Measurements from ENCODE around the gene MBD4. TPM values are rescaled to one million over a fixed set of nuclear protein-coding genes. Genes with fewer than 3 reads are reported as not detected.

Gene MBD4
- total RNA-seq, 1 experiment from 2014 or later = 40.1 TPM

- Histone ChIP-seq H3K9me3 (ENCODE audit: control insufficient read depth, low read depth, low read length) (no peaks in the 10 kb centered on the region), H3K4ac (ENCODE audit: low read depth, low read length) (no peak overlapping the region), H3T11ph (ENCODE audit: low read length) (no peak overlapping the region), H4K91ac (ENCODE audit: insufficient read length, low read depth, low read length) (no peak overlapping the region), H3K9ac (ENCODE audit: extremely low read depth, insufficient read length, low read length) (no peak overlapping the region), H3K27ac (ENCODE audit: insufficient read length, low read depth, low read length) (no peak overlapping the region), H2BK12ac (ENCODE audit: insufficient read length, low read depth, low read length) (no peak overlapping the region), H2BK5ac (ENCODE audit: insufficient read length, low read length) (no peak overlapping the region), H3K4me1 (ENCODE audit: insufficient read depth, low read length) (no peaks in the 10 kb centered on the region), H2BK120ac (ENCODE audit: low read depth, low read length, poor library complexity, severe bottlenecking) (no peak overlapping the region), H2BK15ac (ENCODE audit: low read depth, low read length) (no peak overlapping the region), H2BK20ac (ENCODE audit: low read depth, low read length, poor library complexity, severe bottlenecking) (no peak overlapping the region), H3K56ac (ENCODE audit: insufficient read length, low read depth, low read length) (no peak overlapping the region), H3K23me2 (ENCODE audit: insufficient read length, low read depth, low read length, poor library complexity, severe bottlenecking) (no peaks in the 10 kb centered on the region), H3K79me2 (ENCODE audit: insufficient read depth, low read length) (no peaks in the 10 kb centered on the region), H4K20me1 (ENCODE audit: control insufficient read depth, insufficient read depth, insufficient read length) (no peaks in the 10 kb centered on the region), H3K79me1 (ENCODE audit: insufficient read depth, low read depth, low read length, poor library complexity, severe bottlenecking) (no peaks in the 10 kb centered on the region), H3K27me3 (ENCODE audit: insufficient read depth, low read length) (no peaks in the 10 kb centered on the region), H4K8ac (replicated peaks; ENCODE audit: insufficient read length, low read depth, low read length) (no peak overlapping the region), H3K23ac (ENCODE audit: insufficient read length, low read depth, low read length) (no peak overlapping the region), H4K5ac (ENCODE audit: insufficient read length, low read depth, low read length) (no peak overlapping the region), H3K18ac (ENCODE audit: insufficient read length, low read depth, low read length) (no peak overlapping the region), H2AFZ (ENCODE audit: low read length) (no peak overlapping the region), H3K14ac (ENCODE audit: insufficient read depth, low read length) (no peak overlapping the region), H3K4me2 (ENCODE audit: insufficient read depth, insufficient read length, low read length) (no peak overlapping the region), H2AK5ac (ENCODE audit: insufficient read length, low read length) (no peak overlapping the region)
- H3K4me1 Mint-ChIP-seq = no peaks in the 10 kb centered on the region
- no peak for DNase-seq
- H3K36me3 Mint-ChIP-seq (ENCODE audit: insufficient read depth in 1 of 3, low read depth in 3 of 3) = peaks cover 0 to 7% (median 2%) of the 10 kb centered on the region in 3 experiments; a peak in 3 of 7 replicates
- no peak overlapping the region for H3K4me3 Mint-ChIP-seq
- H3K27me3 Mint-ChIP-seq (ENCODE audit: low read depth) = no peaks in the 10 kb centered on the region
- H3K9me3 Mint-ChIP-seq = no peaks in the 10 kb centered on the region
- H3K27ac Mint-ChIP-seq = no peak overlapping the region
- TF ChIP-seq CTCF (conservative IDR thresholded peaks at IDR 0.05) = no peak
- whole genome bisulfite sequencing (ENCODE audit: extremely low coverage, insufficient read length, low lambda C conversion rate) = no CpG with 5 or more reads among the region's 2 CpGs
Observed at GRCh38 chr3:129460572-129460971, 20.8 kb upstream of the MBD4 start.

Measured in H9 (cell line).